Left renal pelvis (tissue), 4 donors: ENCODE results near the gene EHBP1L1. TPM values are rescaled to one million over a fixed set of nuclear protein-coding genes. Genes with fewer than 3 reads are reported as not detected.

Source experiments
- DNase-seq, 4 donors: peaks; one replicate each; pipeline ENCODE4 v3.0.0-alpha.2; 2013; ENCODE audit warnings: low read depth in 4 of 4, low spot score in 3 of 4
- polyA plus RNA-seq, 4 donors: library from polyadenylated mRNA; unstranded; fragments of 120-200 nt; gene quantifications; one replicate each; pipeline ENCODE4 v1.2.1, GENCODE V29; 2013; ENCODE audit not compliant: insufficient read length in 4 of 4

Gene EHBP1L1
- polyA plus RNA-seq, 4 donors = 10.0 to 29.2 (median 20.2) TPM

DNA sequence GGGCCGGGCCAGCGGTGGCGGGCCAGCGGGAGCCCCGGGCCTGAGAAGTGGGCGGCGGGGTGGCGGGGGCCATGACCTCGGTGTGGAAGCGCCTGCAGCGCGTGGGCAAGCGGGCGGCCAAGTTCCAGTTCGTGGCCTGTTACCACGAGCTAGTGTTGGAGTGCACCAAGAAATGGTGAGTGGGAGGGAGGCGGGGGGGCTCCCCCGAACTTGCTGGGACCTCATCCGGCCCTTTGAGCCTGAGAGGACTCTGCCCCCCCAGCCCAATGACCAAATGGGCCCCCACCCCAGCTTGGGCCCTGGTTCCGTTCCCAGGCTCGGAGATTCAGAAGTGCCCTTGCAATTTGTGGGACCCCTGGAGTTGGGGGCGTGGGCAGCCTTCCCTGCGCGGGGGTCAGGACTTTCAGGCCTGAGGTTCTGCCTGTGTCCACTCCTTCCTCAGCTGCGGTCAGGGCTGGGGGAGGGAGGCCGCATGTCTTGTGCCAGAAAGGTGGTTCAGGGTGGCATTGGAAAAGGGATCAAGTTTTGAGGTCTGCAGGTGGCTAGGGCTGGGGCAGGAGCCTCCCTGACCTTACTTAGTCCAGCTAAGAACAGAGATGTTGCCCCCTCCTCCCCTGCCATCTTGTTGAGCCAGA, 496 bp downstream of the EHBP1L1 start:
- DNase-seq = no peak

DNA sequence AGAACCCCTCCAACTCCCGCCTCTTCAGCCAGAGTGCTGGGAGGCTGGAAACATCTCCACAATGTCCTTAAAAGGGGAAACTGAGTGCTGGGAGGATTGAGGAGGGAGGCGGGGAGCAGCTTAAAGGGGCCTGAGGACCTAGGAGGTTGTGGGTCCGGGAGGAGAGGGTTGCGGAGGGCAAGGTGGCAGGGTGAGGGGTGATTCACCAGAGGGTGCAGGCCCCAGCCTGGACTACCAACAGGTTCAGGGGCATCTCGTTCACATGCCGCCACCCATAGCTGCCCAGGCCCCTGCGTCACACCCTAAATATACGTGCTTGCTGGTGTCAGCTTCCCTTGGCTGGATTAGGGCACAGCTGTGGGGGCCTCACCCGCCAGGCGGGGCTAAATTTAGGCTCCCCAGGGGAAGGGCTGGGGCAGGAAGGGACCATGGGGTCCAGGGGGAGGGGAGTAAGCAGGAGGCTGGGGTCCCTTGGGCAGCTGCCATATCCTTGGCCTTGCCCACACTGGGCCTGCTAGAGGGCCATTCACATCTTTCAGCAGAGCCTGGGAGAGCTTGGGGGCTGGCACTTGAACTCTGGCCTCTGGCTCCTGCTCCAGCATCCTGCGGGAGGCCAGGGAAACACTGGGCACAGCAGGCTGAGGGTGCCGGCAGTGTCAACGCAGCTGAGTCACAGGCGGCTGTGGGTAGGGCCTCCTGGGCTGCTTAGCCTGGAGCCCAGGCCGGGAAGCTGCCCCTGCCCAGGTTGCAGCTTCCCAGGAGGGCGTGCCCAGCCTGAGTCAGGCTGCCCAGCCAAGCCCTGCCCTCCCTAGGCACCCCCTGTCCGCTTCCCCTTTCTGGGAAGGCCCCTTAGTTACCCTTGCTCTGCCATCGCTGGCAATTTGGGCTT, 1.3 kb downstream of the EHBP1L1 start:
- no peak for DNase-seq

DNA sequence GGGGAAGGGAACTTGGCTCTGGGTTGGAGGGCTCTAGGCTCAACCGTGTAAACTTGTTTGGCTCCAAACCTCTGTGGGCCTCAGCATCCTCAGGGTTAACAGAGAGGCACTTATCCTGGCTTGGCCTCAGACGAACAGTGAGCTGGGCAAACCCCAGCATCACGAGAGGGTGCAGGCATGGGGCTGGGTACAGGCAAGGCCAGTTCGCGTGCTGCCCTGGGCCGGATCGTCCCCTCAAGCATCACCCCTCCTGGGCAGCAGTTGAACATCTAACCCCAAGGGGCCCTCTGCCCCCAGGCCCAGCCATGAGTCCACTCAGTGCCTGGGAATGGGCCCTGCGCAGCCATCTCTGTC, 1.9 kb downstream of the EHBP1L1 start:
- no peak for DNase-seq

DNA sequence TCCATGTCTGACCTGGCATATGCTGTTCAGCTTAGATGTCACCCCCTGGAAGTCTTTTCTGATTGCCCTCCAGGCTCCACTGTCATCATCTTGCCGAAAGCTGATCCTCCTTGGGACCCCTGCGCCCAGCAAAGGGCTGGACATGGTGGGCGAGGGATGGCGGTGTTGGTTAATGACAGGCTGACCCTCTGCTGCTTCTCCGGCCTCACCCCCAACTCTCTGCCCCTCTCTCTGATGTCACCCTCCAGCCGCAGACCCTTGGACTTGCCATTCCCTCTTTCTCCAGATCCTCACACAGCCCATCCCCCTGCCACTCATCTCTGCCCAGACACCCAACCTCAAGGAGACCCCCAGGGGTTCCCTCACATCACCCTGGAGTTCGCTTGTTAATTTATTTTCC, 2.3 kb downstream of the EHBP1L1 start:
- no peak for DNase-seq

- DNase-seq = no peak
Observed at GRCh38 chr11:65578667-65579066, 2.8 kb downstream of the EHBP1L1 start.

DNA sequence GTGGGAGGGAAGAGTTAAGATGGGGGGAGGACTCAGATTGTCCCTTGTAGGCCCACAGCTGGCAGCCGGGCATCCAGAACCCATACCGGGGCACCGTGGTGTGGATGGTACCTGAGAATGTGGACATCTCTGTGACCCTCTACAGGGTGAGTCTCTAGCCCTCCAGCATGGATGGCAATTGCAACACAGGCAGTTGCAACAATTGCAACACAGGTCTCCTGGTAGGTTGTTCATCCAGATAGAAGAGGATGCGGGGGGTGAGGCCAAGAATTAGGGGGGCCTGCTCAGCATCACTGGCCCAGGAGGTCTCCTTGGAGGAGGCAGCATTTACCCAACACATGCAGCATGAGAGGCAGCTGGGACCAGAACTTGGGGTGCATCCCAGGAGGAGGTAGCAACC, 3.4 kb downstream of the EHBP1L1 start:
- DNase-seq = no peak

- no peak for DNase-seq
Observed at GRCh38 chr11:65580031-65580692, 4.3 kb downstream of the EHBP1L1 start.

- DNase-seq = no peak
Observed at GRCh38 chr11:65580756-65581155, 4.9 kb downstream of the EHBP1L1 start.

- DNase-seq = no peak
Observed at GRCh38 chr11:65581928-65582327, 6.1 kb downstream of the EHBP1L1 start.

DNA sequence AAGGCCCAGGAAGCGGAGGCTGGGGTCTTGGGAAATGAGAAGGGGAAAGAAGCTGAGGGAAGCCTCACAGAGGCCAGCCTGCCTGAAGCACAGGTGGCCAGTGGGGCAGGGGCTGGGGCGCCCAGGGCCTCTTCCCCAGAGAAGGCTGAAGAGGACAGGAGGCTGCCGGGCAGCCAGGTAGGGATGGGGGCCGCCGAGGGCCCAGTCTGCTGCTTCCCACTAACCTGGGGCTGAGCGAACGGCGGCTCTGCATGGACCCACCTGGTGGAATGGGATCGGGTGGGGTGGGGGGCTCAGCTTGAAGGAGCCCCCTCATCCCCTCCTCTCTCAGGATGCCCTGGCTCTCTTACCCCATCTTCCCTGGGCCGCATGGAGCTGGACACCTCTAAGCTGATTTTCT, 7.7 kb downstream of the EHBP1L1 start:
- DNase-seq = no peak

DNA sequence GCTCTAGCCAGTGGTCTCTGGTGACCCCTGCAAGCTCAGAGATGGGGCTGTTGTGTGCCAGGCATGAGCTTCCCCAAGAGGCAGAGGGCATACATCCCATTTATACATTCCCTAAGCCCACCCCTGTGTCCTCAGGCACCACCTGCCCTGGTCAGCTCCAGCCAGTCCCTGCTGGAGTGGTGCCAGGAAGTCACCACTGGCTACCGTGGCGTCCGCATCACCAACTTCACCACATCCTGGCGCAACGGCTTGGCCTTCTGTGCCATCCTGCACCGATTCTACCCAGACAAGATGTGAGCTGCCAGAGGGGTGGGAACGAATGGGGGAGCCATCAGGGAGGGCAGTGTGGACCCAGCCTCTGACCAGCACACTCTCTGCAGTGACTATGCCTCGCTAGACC, 8.3 kb downstream of the EHBP1L1 start:
- no peak for DNase-seq

- DNase-seq = no peak
Observed at GRCh38 chr11:65584723-65585171, 8.9 kb downstream of the EHBP1L1 start.

DNA sequence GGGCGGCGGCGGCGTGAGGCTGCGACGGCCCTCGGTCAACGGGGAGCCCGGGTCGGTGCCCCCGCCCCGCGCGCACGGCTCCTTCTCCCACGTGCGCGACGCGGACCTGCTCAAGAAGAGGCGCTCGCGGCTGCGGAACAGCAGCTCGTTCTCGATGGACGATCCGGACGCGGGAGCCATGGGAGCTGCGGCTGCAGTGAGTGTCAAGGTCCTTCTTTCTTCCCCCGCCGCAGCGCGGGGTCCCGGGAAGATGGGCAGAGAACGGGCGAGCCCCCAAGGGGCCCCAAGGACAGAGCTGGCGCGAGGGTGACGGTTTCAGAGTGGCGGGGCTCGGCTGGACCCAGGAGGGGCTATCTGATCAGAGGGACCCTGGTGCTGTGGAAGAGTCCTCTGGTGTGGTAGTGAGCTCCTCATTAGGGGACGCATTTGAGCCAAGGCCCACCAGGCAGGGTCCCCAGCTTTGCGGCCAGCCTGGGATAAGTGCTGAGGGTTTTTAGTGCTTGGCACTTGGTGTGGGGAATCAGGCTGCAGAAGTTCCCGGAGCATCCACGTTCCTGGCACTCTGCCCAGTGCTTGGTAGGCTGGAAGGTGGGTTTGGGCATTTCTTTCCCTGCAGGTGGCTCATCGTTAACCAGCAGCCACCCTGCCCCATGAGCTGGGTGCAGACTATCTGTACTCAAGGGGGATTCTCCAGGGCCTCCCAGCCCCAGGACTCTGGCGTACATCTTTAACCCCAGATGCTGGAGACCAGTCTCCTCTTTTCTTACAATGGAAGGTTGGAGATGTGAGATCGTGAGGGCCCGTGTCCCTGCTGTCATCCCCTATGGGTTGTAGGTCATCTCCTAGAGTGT, 9.8 kb downstream of the EHBP1L1 start:
- DNase-seq = no peak

DNA sequence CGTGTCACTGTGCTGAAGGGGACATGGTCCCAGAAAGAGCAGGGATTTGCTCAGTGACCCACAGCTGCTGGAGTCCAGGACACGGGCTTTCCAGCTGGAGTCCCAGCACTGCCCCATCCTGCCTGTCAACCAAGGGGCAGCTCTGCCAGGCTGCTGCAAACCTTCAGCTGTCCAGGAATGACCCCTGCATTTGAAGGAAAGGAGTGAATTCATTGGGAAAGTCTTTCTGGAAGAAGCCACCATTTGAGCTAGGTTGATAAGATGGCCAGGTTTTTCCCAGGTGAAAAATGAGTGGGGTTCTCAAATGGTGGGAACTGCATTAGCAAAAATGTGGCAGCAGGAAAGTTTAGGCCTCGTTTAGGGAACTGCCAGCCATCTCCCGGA, 10.4 kb downstream of the EHBP1L1 start:
- DNase-seq = no peak

DNA sequence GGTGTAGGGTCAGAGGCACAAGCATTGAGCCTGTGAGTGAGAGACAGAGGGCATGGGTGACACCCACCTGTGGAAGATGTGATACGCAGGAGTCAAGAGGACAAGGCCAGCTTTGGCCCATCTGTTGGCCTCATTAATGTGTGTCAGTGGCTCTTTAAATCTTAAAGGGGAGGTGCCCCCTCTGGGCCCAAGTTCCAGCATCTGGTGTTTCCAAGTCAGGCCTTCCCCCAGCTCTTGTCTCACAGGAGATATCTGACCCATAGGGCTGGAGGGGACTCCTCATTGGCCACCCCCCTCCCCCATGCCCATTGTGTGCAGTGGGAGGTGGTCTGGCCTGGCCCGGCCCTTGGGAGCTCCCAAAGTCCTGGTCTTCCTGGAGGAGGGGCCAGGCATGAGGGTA, 10.8 kb downstream of the EHBP1L1 start:
- DNase-seq = no peak

DNA sequence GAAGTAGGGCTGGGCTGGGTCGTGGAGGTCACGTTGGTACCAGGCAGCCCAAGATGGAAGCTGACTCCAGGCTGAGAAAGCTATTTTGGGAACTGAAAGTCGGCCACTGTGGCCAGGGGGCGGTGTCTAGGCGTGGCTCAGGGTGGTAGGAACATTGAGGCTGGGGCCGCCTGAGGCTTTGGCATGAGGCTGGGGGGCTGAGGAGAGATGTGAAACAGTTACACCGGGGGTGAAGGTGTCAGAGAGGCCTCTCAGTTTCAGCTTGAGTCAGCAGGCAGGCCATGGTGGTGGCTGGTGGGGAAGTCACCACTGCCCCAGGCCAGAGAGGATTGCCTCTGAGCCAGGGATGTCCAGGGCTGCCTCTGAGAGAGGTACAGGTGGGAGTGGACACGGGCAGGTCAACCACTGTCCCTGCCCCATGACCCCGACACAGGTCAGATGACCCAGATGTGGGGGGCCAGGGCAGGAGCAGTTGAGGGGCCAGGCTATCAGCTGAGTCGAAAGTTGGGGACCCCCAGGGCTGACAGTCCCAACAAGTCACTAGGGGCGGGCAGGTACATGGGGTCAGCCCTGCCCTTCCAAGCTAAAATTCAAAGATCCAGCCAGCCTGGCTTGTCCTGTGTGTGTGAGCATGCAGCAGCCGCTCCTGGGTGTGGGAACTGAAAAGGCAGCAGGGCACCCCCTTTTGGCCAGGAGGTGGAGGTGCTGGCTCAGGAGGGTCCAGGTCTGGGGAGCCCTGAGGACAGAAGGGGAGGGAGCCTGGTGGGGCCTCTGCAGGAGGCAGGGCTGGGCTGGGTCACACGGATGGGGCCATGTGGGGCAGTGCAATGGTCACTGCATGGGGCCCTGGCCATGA, 12.6 kb downstream of the EHBP1L1 start:
- DNase-seq = no peak

DNA sequence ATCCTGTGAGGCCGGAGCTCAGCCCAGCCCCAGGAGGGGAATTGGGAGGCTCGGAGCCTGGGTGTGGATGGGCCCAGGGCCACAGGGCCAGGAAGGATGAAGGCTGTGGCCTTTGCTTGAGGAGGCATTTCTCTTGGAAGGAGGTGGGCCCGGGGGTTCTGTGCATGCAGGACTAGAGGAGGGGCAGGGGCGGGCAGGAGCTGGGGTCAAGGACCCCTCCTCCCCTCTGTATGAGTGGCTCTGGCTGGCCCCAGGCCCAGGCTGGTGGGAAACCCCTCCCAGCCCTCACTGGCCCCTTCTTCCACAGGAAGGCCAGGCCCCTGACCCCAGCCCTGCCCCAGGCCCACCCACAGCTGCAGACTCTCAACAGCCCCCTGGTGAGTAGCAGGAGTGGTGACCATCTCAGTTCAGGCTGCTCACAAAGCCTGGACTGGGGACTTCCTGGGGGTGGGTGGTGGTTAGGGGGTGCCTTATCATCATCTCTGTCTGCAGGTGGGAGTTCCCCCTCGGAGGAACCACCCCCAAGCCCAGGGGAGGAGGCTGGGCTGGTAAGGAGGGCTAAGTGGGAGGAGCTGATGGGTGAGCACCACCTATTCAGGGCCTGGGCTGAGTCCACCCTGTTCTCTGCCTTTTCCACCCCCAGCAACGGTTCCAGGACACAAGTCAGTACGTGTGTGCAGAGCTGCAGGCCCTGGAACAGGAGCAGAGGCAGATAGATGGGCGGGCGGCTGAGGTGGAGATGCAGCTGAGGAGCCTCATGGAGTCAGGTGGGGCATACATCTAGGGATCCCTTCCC, 13.8 kb downstream of the EHBP1L1 start:
- no peak for DNase-seq

DNA sequence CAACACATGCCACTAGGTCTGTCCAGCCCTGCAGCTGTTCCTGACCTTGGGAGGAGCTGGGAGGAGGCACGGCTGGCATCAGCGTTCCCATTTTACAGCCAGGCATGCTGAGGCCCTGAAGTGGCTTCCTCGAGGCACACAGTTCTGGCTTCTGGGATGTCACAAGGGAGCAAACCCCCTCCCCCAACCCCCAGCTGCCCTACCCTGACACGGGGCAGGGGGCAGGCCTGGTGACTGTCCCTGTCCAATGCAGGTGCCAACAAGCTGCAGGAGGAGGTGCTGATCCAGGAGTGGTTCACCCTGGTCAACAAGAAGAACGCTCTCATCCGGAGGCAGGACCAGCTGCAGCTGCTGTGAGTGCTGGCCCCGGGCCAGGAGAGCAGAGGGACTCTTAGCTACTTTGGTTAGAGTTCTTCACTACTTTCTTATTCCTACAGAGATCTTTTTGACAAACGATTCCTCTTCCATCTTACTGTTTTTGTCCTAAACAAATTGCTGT, 14.4 kb downstream of the EHBP1L1 start:
- no peak for DNase-seq
